Renal cortex interstitium (tissue), 11 donors: ENCODE data around the gene SEZ6L2. TPM values are rescaled to one million over a fixed set of nuclear protein-coding genes. Genes with fewer than 3 reads are reported as not detected.
A peak's percentile ranks its signal among the peaks of the same experiment; 100 is the strongest.
"Not testable (repeated sequence)": the region's sequence is repeated elsewhere in the genome, so short reads cannot be mapped to it uniquely, and the experiment has no call there.

ENCODE experiments used
- DNase-seq, 11 donors: peaks; one replicate each; pipeline ENCODE4 v3.0.0-alpha.2; 2013; ENCODE audit warnings: low read depth in 9 of 11, low spot score in 4 of 11; ENCODE audit errors: extremely low read depth in 1 of 11
- polyA plus RNA-seq, 3 donors: library from polyadenylated mRNA; unstranded; fragments of 120-200 nt; gene quantifications; one replicate each; pipeline ENCODE4 v1.2.1, GENCODE V29; 2013; ENCODE audit not compliant: insufficient read length in 3 of 3

The SEZ6L2 gene
- polyA plus RNA-seq, 3 donors, result 8.2 to 12.5 (median 12.4) TPM

DNA sequence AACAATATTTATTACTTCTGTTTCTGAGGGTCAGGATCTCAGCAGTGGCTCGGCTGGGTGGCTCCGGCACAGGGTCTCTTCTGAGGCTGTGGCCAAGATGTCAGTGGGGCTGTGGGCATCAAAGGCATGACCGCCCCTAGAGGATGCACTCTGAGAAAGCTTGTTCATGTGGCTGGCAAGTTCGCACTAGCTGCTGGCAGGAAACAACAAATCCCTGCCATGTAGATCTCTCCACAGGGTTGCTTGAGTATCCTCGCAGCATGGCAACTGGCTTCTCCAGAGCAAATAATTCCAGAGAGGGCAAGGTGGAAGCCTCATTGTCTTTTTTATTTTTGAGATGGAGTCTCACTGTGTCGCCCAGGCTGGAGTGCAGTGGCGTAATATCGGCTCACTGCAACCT is 14.2 kb upstream of the SEZ6L2 start:
- no peak for DNase-seq

- no peak for DNase-seq
Observed at GRCh38 chr16:29912087-29912486, 12.7 kb upstream of the SEZ6L2 start.

DNA sequence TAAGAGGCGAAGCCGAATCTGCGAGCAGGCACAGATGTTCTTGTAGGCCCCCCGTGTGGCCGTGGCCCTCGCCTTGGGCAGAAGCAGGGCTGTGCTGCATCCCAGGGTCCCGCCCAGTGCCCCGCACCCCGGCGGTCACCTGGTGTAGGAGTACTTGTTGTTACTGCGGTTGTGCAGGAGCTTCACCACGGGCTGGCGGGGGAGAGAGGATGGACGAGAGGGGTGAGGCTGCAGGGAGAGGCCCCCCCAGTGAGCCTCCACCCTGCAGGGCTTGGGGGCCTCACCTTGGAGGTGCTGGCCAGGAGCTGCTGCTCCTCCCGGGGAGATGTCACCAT is 12.3 kb upstream of the SEZ6L2 start:
- DNase-seq, result no peak

DNA sequence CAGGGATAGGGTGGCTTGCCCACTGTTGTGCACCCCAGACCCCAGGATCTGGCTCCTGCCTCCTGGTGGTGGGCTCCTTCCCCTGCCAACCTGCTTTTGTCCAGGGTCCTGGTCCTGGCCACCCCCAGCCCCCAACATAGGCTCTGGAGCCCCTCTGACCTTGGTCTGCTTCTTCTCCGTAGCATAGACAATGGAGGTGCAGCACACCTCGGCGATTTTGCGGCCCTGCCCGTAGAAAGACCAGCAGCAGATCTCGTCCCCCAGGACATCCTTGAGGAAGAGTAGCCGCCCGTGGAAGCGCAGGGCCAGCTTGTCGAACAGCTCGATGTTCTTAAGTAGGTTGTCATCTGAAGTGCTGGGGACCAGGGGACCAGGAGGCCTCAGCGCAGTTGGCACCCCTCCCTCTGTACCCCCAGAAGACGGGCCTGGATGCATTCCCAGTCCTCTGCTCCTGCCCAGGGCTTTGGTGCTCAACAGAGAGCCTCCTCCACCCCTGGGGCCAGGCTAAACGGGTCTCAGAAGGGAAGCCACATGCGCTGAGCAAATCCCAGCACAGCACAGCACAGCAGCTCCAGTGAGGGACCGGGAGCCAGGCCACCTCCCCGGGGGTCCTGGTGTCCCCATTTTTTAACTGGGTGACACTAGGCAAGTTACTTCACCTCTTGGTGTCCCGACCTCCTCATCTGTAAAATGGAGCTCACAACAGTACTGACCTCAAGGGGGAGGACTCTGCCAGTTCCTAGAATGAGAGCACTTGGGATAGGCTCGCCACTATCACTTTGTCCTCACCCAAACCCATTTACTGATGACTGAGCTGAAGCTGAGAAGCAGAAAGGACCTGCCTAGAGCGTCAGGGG is 11.7 kb upstream of the SEZ6L2 start:
- DNase-seq, result no peak

DNA sequence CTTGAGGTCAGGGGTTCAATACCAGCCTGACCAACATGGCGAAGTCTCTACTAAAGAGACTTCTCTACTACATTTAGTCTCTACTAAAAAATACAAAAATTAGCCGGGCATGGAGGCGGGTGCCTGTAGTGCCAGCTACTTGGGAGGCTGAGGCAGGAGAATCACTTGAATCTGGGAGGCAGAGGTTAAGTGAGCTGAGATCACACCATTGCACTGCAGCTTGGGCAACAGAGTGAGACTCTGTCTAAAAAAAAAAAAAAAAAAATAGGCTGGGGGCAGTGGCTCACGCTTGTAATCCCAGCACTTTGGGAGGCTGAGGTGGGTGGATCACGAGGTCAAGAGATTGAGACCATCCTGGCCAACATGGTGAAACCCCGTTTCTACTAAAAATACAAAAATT is 10.5 kb upstream of the SEZ6L2 start:
- DNase-seq, result not testable (repeated sequence)

DNA sequence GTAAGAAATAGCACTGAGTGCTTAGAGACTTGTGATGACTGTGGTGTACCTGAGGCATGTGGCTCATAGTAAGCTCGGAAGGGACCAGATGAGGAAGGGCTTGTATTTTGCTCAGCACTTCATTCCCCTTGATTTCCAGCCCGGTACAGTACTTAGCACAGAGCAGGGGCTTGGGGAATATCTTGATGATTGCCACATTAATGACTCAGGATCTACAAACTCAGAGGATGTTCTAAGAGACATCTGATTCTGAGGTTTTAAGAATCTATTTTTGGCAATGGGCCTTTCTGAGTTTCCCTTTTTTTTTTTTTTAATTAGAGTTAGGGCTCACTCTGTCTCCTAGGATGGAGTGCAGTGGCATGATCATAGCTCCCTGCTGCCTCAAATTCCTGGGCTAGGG is 10.0 kb upstream of the SEZ6L2 start:
- DNase-seq, result no peak

DNA sequence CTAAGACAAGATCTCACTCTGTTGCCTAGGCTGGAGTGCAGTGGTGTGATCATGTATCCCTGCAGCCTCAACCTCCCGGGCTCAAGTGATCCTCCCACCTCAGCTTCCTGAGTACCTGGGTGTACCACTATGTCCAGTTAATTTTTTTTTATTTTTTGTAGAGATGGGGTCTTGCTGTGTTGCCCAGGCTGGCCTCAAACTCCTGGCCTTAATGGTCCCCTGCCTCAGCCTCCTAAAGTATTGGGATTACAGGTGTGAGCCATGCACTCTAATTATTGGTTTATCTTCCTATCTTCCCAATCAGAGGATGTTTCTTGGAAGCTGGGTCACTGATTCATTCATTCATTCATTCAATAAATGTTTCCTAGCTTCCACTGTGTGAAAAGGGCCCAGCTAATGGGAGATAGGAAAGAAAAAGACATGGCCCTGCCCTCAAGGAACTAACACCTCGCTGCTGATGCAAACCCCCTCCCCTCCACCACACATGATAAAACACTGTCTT is 9.4 kb upstream of the SEZ6L2 start:
- DNase-seq, result no peak

DNA sequence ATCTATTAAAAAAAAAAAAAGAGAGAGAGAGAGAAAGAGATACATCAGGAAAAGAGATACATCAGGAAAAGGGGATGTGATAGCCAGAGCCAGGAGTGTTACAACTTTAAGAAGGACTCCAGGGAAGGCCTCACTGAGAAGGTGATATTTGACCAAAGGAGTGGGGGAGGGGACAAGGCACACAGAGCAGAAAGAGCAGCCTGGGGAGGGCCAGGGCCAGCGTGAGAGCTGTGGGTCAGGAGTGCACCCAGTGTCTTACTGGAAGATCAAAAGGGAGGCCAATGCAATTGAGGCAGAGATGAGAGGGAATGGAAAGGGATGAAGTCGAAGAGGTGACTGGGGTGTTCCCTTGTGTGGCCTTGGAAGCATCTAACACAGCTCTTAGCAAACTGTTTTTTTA is 8.6 kb upstream of the SEZ6L2 start:
- DNase-seq, result no peak

DNA sequence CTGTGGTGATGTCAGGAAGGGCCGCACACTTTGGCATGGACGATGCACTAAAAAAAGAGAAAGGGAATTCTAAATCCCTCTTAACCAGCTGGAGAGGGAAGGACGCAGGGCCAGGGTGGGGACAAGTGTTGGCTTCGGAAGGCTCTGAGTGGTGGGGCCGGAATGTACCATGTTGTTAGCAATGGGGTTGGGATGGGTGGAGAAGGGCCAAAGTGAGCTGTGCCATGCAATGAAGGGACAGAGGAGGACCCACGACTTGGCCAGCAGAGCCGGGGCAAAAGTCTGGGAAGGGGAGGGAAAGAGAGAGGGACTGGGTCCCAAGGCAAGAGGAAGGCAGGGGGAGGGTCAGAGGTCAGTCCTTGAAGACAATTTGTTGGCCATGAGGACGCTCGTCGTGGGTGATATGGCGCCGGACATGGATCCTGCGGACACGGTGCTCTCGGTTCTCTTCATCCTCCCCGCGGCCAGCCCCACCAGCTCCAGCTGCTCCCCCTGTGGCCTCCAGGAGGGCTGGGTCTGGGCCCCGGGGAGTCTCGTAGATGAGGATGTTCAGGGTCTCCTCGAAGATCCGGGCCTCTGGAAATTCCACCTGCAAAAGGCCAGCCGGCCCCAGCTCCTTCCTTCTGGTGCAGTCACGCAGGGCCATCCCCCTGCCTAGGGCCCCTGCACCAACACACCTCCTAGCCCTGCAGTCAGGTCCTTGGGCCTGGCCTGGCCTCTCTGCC is 7.3 kb upstream of the SEZ6L2 start:
- DNase-seq, result no peak

DNA sequence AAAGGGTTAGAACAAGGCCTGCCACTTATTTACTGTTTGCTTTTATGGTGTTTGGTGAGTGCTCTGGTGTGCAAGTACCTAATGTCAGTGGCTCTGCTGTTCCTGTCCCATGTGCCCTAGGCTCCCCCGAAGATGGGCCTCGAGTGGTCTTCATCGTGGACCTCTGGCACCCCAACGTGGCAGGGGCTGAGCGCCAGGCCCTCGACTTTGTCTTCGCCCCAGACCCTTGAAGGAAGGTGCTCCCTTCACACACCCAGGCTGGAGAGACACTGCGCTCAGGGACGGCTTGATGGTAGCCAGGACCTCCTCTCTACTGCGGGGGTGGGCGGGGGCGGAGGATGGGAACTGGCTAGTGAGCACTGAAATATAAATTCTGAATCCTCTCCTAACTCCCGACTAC is 6.3 kb upstream of the SEZ6L2 start:
- no peak for DNase-seq

DNA sequence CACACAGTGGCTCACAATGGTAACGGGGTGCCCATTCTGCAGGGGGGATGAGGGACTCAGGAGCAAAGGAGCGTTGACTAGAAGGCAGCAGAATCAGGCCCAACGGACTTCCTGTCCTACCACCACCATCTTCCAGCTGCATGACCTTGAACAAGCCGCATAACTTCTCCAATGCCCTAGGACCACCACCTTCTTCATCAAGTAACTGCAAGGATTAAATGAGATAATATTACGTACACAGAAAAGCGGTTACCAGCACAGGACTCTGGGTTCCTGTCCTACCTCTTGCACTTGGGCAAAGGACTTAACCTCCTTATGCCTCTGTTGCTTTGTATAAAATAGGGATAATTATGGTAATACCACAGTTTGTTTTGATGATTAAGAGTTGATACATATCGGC is 5.6 kb upstream of the SEZ6L2 start:
- DNase-seq, result no peak

- no peak for DNase-seq
Observed at GRCh38 chr16:29903590-29903989, 4.2 kb upstream of the SEZ6L2 start.

DNA sequence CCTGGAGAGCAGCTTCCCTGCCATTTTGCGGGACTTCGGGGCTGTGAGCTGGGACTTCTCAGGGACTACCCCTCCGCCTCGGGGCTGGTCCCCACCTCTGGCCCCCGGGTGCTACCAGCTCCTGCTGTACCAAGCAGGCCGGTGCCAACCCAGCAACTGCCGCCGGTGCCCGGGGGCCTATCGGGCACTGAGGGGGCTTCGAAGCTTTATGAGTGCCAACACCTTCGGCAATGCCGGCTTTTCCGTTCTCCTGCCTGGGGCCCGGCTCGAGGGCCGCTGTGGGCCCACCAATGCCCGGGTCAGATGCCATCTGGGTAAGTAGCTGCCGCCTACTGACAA is 2.2 kb upstream of the SEZ6L2 start:
- no peak for DNase-seq

GRCh38 chr16:29900888-29901606 is 1.7 kb upstream of the SEZ6L2 start:
- no peak for DNase-seq

DNA sequence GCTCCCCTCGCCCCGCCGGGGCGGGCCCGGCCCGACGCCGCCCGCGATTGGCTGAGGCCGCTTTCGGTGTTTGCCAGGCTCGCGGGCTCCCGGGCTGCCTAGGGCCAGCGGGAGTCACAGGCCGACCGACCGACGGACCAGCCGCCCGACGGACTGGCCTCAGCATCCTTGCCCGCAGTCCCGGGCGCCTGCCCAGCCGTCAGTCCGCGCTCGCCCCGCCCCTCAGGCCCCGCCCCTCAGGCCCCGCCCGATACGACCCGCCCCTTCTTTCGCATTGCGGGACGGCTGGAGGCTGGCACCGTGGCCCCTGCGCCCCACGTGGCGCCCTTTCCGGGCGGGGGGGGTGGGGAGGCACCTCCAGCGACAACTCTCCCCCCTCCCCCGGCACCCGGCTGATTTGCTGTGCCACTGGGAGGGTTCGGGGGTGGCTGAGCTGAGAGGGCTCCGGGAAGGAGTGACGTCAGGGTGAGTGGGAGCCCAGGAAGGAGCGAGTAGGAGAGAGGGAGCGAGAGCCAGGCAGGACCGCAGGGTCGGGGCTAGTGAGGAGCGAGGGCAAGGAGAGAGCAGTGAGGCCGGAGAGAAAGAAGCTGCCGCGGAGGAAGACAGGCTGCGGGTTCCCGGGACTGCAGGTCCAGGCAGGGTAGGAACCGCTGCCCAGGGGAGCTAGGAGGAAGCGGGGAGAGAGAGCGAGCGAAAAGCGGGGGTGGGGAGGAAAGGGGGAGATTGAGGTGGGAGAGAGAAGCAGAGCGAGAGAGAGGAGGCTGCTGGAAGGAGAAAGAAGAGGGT is 945 bp upstream of the SEZ6L2 start, which contains the start of gene ASPHD1:
Gene ASPHD1 (plus strand): TSS at position 387 of the 786 bp plus-strand sequence. CDS start 484 bp downstream, outside the sequence.
- DNase-seq, result peak in 9 of 11 donors; percentile 23 to 74 (median 51)

DNA sequence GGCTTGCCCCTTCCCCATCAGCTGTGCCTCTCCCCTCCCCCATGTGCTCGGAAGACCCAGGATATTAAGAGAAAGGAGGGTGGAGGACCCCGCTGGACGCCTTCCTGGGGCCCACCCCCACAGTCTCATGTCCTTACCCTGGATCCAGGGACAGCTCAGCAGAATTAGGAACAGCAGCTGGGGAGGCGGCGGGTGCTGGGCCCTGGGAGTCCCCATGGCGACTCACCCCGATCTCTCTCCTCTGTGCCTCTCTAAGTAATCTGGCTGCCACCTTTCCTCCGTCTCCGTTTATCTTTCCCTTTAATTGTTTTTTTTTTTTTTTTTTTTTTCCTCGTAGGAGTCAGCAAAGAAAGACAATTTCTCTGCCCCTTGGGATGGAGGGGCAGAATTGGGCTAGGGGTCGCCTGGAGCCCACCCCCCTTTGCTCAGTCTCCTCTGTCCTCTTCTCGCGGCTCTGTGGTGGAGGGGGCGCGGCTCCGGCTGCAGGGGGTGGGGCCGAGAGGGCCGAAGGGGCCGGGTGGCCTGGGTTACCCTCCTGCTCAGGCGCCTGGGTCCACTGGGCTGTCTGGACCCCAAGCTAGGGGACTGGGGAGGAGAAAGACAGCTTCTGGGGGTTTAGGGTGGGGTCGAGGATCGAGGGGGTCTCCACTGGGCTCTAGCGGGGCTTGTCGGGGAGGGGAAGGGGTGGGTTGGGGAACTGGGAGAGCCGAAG is 390 bp downstream of the SEZ6L2 start:
- DNase-seq, result peak in 2 of 11 donors; percentile 17 to 32

DNA sequence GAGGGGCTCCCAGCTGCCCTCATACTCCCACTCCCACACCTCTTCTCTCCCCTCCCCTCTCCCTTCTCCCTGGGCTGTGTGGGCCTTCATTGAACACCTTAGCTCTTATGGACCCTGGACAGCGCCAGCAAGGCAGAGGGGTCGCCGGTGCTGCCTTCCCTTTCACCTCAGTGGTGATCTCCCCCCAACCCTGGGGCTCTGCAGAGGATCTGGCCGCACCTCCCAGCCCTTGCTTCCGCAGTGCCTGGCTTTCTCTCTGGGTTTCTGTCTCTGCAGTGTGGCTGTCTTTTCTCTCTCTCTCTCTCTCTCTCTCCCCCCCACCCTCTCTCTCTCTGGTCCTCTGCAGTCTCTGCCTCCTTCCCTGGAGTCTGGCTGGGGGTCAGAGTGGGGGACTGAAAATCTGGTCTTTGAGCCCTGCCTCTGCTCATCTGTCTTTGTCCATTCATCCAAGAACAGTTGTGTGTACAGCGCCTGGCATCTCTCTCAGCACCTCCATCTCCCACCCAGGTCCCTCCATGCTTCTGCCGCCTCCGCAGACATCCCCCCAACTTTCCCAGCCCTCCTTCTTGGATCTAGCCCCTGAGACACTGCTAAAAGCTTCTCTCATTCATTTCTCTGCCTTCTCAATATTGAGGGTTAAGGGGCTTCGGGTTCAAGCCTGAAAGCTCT is 1.1 kb downstream of the SEZ6L2 start:
- peak in 1 of 11 donors; percentile 8 for DNase-seq

- no peak for DNase-seq
Observed at GRCh38 chr16:29897333-29897732, 2.0 kb downstream of the SEZ6L2 start.
